HepG2 (cell line): Measurements from ENCODE around the gene FAAP20. TPM values are rescaled to one million over a fixed set of nuclear protein-coding genes. Genes with fewer than 3 reads are reported as not detected.

ENCODE experiments used
- DNMT1 ChIP-seq: sonication (generic); formaldehyde crosslinking; IDR thresholded peaks from 2 replicates; pipeline ENCODE4 v1.5.1; 2020; ENCODE audit warnings: mild to moderate bottlenecking, missing genetic modification reagents
- EHMT2 ChIP-seq: fragments of 200-600 bp; sonication (generic); IDR thresholded peaks from 2 replicates; pipeline ENCODE4 v1.7.0; 2017; ENCODE audit warnings: antibody characterized with exemption, low read depth, low read length, borderline replicate concordance
- ERF ChIP-seq: IDR thresholded peaks from 2 replicates; pipeline ENCODE4 v1.6.1; 2018; ENCODE audit warnings: missing biosample characterization, missing genetic modification reagents
- EZH2 ChIP-seq: conservative IDR thresholded peaks from 2 replicates; pipeline ENCODE4 v1.6.1; 2012; ENCODE audit warnings: mild to moderate bottlenecking, low read depth, low read length, moderate library complexity
- ISL2 ChIP-seq: sonication (generic); formaldehyde crosslinking; IDR thresholded peaks from 2 replicates; pipeline ENCODE4 v1.5.0; 2020; ENCODE audit warnings: missing genetic modification reagents
- LCORL ChIP-seq, 2 experiments: fragments of 450-650 bp in 1 of 2; sonication (generic) in 1 of 2; formaldehyde crosslinking in 1 of 2; IDR thresholded peaks; 2 replicates each; pipeline versions ENCODE4 v1.5.0 to v1.6.1; 2017 to 2020; ENCODE audit warnings: antibody characterized with exemption in 1 of 2, missing genetic modification reagents in 1 of 2
- MED8 ChIP-seq: sonication (generic); formaldehyde crosslinking; IDR thresholded peaks from 2 replicates; pipeline ENCODE4 v1.8.1; 2023; ENCODE audit warnings: mild to moderate bottlenecking, missing genetic modification reagents; ENCODE audit not compliant: insufficient replicate concordance
- NR2C2 ChIP-seq: sonication (generic); formaldehyde crosslinking; IDR thresholded peaks from 2 replicates; pipeline ENCODE4 v1.4.0; 2020; ENCODE audit warnings: missing genetic modification reagents, mild to moderate bottlenecking, moderate library complexity, borderline replicate concordance
- XRCC5 ChIP-seq: fragments of 200-400 bp; formaldehyde crosslinking; optimal IDR thresholded peaks from 2 replicates; pipeline ENCODE3; 2017; ENCODE audit warnings: mild to moderate bottlenecking, low read length
- ZC3H13 ChIP-seq: sonication (generic); formaldehyde crosslinking; IDR thresholded peaks from 2 replicates; pipeline ENCODE4 v1.8.1; 2023; ENCODE audit warnings: mild to moderate bottlenecking, missing genetic modification reagents, moderate library complexity
- ZNF101 ChIP-seq: sonication (generic); formaldehyde crosslinking; IDR thresholded peaks from 2 replicates; pipeline ENCODE4 v1.4.0; 2020; ENCODE audit warnings: mild to moderate bottlenecking, low read depth, missing genetic modification reagents, borderline replicate concordance
- ZNF34 ChIP-seq: sonication (generic); formaldehyde crosslinking; IDR thresholded peaks from 2 replicates; pipeline ENCODE4 v1.4.0; 2020; ENCODE audit warnings: mild to moderate bottlenecking, missing genetic modification reagents, borderline replicate concordance
- ZNF354B ChIP-seq: sonication (generic); formaldehyde crosslinking; IDR thresholded peaks from 2 replicates; pipeline ENCODE4 v1.8.0; 2022; ENCODE audit warnings: mild to moderate bottlenecking, missing genetic modification reagents
- ZNF546 ChIP-seq: sonication (generic); formaldehyde crosslinking; conservative IDR thresholded peaks from 2 replicates; pipeline ENCODE4 v1.8.1; 2023; ENCODE audit warnings: mild to moderate bottlenecking, missing genetic modification reagents
- ZNF775 ChIP-seq: sonication (generic); formaldehyde crosslinking; IDR thresholded peaks from 2 replicates; pipeline ENCODE4 v1.4.0; 2020; ENCODE audit warnings: missing genetic modification reagents, mild to moderate bottlenecking, moderate library complexity, borderline replicate concordance
- polyA plus RNA-seq, 8 experiments: library from polyadenylated mRNA; depleted of rRNA in 3 of 8; stranded (reverse) in 7 of 8; unstranded in 1 of 8; fragments of >200 nt; fragmentation: Illumina TruSeq in 4 of 8; extraction: Trizol in 4 of 8; gene quantifications; 2 replicates each; pipeline versions ENCODE4 v1.2.1 to v1.2.3, GENCODE V29; 2011 to 2016; ENCODE audit warnings: low read depth in 4 of 8, missing spikeins in 1 of 8, mixed read lengths in 1 of 8; ENCODE audit not compliant: insufficient read depth in 1 of 8
- total RNA-seq, 5 experiments: library from RNA; depleted of rRNA; stranded (reverse); fragments of >200 nt; fragmentation: Illumina TruSeq; extraction: Trizol; gene quantifications; 2 replicates each; pipeline ENCODE4 v1.2.3, GENCODE V29; 2016; ENCODE audit warnings: low read depth in 1 of 5
- TF ChIP-seq, protein P1 (sequence below), 2 experiments: fragments of 450-650 bp in 1 of 2; sonication (generic) in 1 of 2; formaldehyde crosslinking in 1 of 2; IDR thresholded peaks; 2 replicates each; pipeline versions ENCODE4 v1.6.1 to v1.8.0; 2016 to 2022; ENCODE audit warnings: antibody characterized with exemption in 1 of 2, mild to moderate bottlenecking in 1 of 2, missing genetic modification reagents in 1 of 2
- TF ChIP-seq, protein P2 (sequence below): sonication (generic); formaldehyde crosslinking; IDR thresholded peaks from 2 replicates; pipeline ENCODE4 v1.8.1; 2023; ENCODE audit warnings: mild to moderate bottlenecking, missing genetic modification reagents, borderline replicate concordance
- TF ChIP-seq, protein P3 (sequence below): sonication (generic); formaldehyde crosslinking; conservative IDR thresholded peaks from 2 replicates; pipeline ENCODE4 v1.8.0; 2022; ENCODE audit warnings: mild to moderate bottlenecking, moderate library complexity, missing genetic modification reagents

Gene FAAP20
- total and polyA plus RNA-seq, 2 of the 13 experiments (the other 11 are each of a cell fraction or from before 2014, with no cell fraction given), result 9.6 to 10.8 TPM

DNA sequence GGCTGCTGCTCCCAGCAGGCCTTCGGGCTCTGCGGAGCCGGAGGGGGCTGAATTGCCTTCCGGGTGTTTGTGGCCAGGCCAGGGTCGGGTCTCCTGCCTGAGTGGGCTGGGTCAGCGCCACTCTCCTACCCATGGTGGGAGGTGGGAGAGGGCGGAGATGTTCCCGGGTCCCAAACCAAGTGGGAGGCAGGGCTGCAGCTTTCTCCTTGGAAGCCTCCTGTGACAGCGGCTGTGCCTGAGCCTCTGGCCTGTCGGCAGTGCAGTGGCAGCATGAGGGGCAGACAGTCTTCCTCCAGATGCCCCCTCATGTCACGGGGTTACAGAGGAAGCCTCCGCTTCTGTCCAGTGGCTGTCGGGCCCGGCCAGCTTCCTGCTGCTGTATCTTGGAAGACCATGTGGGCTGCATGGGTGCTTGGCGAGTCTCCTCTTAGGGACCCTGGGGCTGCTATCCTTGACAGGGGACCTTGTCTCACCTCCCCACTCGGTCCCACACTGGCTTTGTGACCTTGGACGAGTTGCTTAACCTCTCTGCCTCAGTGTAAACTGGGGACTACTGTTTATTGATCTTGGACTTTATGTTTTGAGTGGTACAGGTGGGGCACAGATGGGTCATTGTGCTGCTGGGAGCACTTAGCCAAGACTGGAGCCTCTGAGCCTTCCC lies 37.8 kb upstream of the FAAP20 start (continued):
- TF ChIP-seq, protein P1, sequence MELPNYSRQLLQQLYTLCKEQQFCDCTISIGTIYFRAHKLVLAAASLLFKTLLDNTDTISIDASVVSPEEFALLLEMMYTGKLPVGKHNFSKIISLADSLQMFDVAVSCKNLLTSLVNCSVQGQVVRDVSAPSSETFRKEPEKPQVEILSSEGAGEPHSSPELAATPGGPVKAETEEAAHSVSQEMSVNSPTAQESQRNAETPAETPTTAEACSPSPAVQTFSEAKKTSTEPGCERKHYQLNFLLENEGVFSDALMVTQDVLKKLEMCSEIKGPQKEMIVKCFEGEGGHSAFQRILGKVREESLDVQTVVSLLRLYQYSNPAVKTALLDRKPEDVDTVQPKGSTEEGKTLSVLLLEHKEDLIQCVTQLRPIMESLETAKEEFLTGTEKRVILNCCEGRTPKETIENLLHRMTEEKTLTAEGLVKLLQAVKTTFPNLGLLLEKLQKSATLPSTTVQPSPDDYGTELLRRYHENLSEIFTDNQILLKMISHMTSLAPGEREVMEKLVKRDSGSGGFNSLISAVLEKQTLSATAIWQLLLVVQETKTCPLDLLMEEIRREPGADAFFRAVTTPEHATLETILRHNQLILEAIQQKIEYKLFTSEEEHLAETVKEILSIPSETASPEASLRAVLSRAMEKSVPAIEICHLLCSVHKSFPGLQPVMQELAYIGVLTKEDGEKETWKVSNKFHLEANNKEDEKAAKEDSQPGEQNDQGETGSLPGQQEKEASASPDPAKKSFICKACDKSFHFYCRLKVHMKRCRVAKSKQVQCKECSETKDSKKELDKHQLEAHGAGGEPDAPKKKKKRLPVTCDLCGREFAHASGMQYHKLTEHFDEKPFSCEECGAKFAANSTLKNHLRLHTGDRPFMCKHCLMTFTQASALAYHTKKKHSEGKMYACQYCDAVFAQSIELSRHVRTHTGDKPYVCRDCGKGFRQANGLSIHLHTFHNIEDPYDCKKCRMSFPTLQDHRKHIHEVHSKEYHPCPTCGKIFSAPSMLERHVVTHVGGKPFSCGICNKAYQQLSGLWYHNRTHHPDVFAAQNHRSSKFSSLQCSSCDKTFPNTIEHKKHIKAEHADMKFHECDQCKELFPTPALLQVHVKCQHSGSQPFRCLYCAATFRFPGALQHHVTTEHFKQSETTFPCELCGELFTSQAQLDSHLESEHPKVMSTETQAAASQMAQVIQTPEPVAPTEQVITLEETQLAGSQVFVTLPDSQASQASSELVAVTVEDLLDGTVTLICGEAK (IDR thresholded peaks at IDR 0.05), result no peak
- TF ChIP-seq, protein P1 (CRISPR knock-in tag; IDR thresholded peaks at IDR 0.05), result no peak
- TF ChIP-seq DNMT1 (CRISPR knock-in tag) (no peak), ERF (CRISPR knock-in tag) (no peak), ZNF34 (CRISPR knock-in tag) (peak; percentile 27; the same call in 1 of the 2 replicates), ZC3H13 (CRISPR knock-in tag) (peak; percentile 83; the same call in 1 of the 2 replicates), ZNF354B (CRISPR knock-in tag) (no peak), ZNF775 (CRISPR knock-in tag) (no peak), NR2C2 (peak; percentile 77), EZH2 (no peak), ZNF101 (CRISPR knock-in tag) (no peak), EHMT2 (no peak), LCORL (IDR thresholded peaks at IDR 0.05) (no peak), LCORL (CRISPR knock-in tag; IDR thresholded peaks at IDR 0.05) (peak; percentile 57), ZNF546 (CRISPR knock-in tag) (no peak), XRCC5 (no peak), MED8 (CRISPR knock-in tag) (no peak), ISL2 (peak; percentile 82)
- TF ChIP-seq, protein P2, sequence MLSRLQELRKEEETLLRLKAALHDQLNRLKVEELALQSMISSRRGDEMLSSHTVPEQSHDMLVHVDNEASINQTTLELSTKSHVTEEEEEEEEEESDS (CRISPR knock-in tag), result no peak
- TF ChIP-seq, protein P3, sequence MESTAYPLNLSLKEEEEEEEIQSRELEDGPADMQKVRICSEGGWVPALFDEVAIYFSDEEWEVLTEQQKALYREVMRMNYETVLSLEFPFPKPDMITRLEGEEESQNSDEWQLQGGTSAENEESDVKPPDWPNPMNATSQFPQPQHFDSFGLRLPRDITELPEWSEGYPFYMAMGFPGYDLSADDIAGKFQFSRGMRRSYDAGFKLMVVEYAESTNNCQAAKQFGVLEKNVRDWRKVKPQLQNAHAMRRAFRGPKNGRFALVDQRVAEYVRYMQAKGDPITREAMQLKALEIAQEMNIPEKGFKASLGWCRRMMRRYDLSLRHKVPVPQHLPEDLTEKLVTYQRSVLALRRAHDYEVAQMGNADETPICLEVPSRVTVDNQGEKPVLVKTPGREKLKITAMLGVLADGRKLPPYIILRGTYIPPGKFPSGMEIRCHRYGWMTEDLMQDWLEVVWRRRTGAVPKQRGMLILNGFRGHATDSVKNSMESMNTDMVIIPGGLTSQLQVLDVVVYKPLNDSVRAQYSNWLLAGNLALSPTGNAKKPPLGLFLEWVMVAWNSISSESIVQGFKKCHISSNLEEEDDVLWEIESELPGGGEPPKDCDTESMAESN (CRISPR knock-in tag), result no peak
